ENCODE results near the gene SARM1.

The SARM1 gene

DNA sequence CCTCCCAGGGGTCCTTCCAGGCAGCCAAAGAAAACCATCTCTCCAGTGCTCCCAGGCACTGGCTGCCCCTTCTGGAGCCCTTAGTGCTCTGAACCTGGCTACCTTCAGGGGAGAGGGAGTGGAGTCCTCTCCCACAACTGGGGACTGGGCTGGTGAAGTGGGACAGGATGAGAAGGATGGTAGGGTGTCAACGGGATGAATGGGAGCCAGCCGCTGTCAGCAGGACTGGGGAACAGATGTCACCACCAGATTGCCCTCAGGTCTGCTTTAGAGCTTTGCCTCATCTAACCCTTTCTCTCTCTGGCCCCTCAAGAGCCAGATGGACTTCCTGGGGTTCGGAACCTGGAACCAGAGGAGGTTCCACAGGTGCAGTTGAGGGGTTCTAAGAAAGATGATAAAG, 6.0 kb upstream of the SARM1 start:
- Histone ChIP-seq H3K4me3 (ENCODE audit: low read length) (no peak overlapping the region), H3K27me3 (ENCODE audit: low read depth, low read length) (no peaks in the 10 kb centered on the region), H3K4me1 (ENCODE audit: low read length) (no peaks in the 10 kb centered on the region), H3K79me2 (ENCODE audit: low read length) (no peaks in the 10 kb centered on the region), H3K27ac (ENCODE audit: low read length) (no peak overlapping the region), H2AFZ (ENCODE audit: low read depth, low read length) (no peak overlapping the region), H3K9me3 (ENCODE audit: insufficient read depth, low read length) (no peaks in the 10 kb centered on the region), H3K4me2 (ENCODE audit: low read length) (no peak overlapping the region), H4K20me1 (ENCODE audit: insufficient read depth, low read length) (no peaks in the 10 kb centered on the region), H3K36me3 (replicated peaks; ENCODE audit: low read depth, low read length) (peaks cover 19% of the 10 kb centered on the region), H3K9ac (ENCODE audit: low read length) (no peak overlapping the region)
- no peak for TF ChIP-seq EZH2phosphoT487 (IDR thresholded peaks at IDR 0.05; ENCODE audit: low read depth)
- TF ChIP-seq, protein P1, sequence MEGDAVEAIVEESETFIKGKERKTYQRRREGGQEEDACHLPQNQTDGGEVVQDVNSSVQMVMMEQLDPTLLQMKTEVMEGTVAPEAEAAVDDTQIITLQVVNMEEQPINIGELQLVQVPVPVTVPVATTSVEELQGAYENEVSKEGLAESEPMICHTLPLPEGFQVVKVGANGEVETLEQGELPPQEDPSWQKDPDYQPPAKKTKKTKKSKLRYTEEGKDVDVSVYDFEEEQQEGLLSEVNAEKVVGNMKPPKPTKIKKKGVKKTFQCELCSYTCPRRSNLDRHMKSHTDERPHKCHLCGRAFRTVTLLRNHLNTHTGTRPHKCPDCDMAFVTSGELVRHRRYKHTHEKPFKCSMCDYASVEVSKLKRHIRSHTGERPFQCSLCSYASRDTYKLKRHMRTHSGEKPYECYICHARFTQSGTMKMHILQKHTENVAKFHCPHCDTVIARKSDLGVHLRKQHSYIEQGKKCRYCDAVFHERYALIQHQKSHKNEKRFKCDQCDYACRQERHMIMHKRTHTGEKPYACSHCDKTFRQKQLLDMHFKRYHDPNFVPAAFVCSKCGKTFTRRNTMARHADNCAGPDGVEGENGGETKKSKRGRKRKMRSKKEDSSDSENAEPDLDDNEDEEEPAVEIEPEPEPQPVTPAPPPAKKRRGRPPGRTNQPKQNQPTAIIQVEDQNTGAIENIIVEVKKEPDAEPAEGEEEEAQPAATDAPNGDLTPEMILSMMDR (IDR thresholded peaks at IDR 0.05; ENCODE audit: low read depth, low read length) = no peak

DNA sequence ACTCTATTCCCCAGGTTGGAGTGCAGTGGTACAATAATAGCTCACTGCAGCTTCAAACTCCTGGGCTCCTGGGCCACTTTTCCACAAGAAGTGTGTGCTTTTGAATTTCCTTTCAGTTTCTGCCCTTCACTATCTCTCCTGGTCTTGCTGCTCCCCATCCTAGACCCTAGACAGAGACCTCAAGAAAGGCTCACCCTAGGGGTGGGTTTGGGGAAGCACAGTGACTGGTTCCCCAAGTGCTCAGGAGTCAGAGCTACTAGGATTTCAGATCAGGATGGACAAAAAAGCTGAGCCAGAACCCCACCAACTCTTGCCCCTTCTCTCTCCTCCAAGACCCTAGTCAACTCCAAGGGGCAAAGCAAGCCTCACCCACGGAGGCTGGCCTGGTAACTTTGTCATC, 4.9 kb upstream of the SARM1 start:
- H3K27me3 ChIP-seq (ENCODE audit: low read depth, low read length) = no peaks in the 10 kb centered on the region
- no peaks in the 10 kb centered on the region for H4K20me1 ChIP-seq (ENCODE audit: insufficient read depth, low read length)
- peaks cover 8% of the 10 kb centered on the region for H3K36me3 ChIP-seq (replicated peaks; ENCODE audit: low read depth, low read length)

GRCh38 chr17:28367641-28368305, 3.7 kb upstream of the SARM1 start:
- Histone ChIP-seq H3K36me3 (replicated peaks; ENCODE audit: low read depth, low read length) (peaks cover 3% of the 10 kb centered on the region), H3K4me3 (ENCODE audit: low read length) (no peak overlapping the region), H3K9ac (ENCODE audit: low read length) (no peak overlapping the region), H3K79me2 (ENCODE audit: low read length) (peaks cover 10% of the 10 kb centered on the region), H2AFZ (ENCODE audit: low read depth, low read length) (no peak overlapping the region), H3K27ac (ENCODE audit: low read length) (no peak overlapping the region), H3K9me3 (ENCODE audit: insufficient read depth, low read length) (no peaks in the 10 kb centered on the region), H4K20me1 (ENCODE audit: insufficient read depth, low read length) (0 out of 2 replicates have a peak, but pooled peaks cover 3% of the 10 kb centered on the region), H3K27me3 (ENCODE audit: low read depth, low read length) (no peaks in the 10 kb centered on the region), H3K4me2 (ENCODE audit: low read length) (no peak overlapping the region), H3K4me1 (ENCODE audit: low read length) (peaks cover 7% of the 10 kb centered on the region)
- TF ChIP-seq, protein P1 (IDR thresholded peaks at IDR 0.05; ENCODE audit: low read depth, low read length) = no peak
- TF ChIP-seq EZH2phosphoT487 (IDR thresholded peaks at IDR 0.05; ENCODE audit: low read depth) = no peak

More for the DNA sequence above, 4.9 kb upstream of the SARM1 start:
- Histone ChIP-seq H3K4me1 (ENCODE audit: low read length) (peaks cover 6% of the 10 kb centered on the region), H3K4me2 (ENCODE audit: low read length) (no peak overlapping the region), H3K9me3 (ENCODE audit: insufficient read depth, low read length) (no peaks in the 10 kb centered on the region), H3K27ac (ENCODE audit: low read length) (no peak overlapping the region), H3K79me2 (ENCODE audit: low read length) (no peaks in the 10 kb centered on the region), H3K9ac (ENCODE audit: low read length) (no peak overlapping the region), H3K4me3 (ENCODE audit: low read length) (no peak overlapping the region), H2AFZ (ENCODE audit: low read depth, low read length) (no peak overlapping the region)
- TF ChIP-seq, protein P1 (IDR thresholded peaks at IDR 0.05; ENCODE audit: low read depth, low read length) = no peak
- no peak for TF ChIP-seq EZH2phosphoT487 (IDR thresholded peaks at IDR 0.05; ENCODE audit: low read depth)

GRCh38 chr17:28368306-28368831, 3.1 kb upstream of the SARM1 start:
- Histone ChIP-seq H3K4me3 (ENCODE audit: low read length) (no peak overlapping the region), H3K4me1 (ENCODE audit: low read length) (peaks cover 13% of the 10 kb centered on the region), H3K79me2 (ENCODE audit: low read length) (peaks cover 16% of the 10 kb centered on the region), H3K36me3 (replicated peaks; ENCODE audit: low read depth, low read length) (peaks cover 3% of the 10 kb centered on the region), H4K20me1 (ENCODE audit: insufficient read depth, low read length) (peaks cover 9% of the 10 kb centered on the region; the same call in 1 of the 2 replicates), H3K27ac (ENCODE audit: low read length) (no peak overlapping the region), H2AFZ (ENCODE audit: low read depth, low read length) (no peak overlapping the region), H3K9ac (ENCODE audit: low read length) (no peak overlapping the region), H3K4me2 (ENCODE audit: low read length) (no peak overlapping the region), H3K27me3 (ENCODE audit: low read depth, low read length) (no peaks in the 10 kb centered on the region), H3K9me3 (ENCODE audit: insufficient read depth, low read length) (no peaks in the 10 kb centered on the region)
- TF ChIP-seq, protein P1 (IDR thresholded peaks at IDR 0.05; ENCODE audit: low read depth, low read length) = no peak
- no peak for TF ChIP-seq EZH2phosphoT487 (IDR thresholded peaks at IDR 0.05; ENCODE audit: low read depth)
